ENCODE measurements around the gene CUL2. TPM values are rescaled to one million over a fixed set of nuclear protein-coding genes. Genes with fewer than 3 reads are reported as not detected.
A peak's percentile ranks its signal among the peaks of the same experiment; 100 is the strongest.

Gene CUL2
- total RNA-seq, 1 donor = 29.0 TPM

GRCh38 chr10:35027567-35027966 is 62.6 kb downstream of the CUL2 start:
- peaks cover 5% of the 10 kb centered on the region for H3K4me1 ChIP-seq (ENCODE audit: insufficient read depth, low read length)
- H2AFZ ChIP-seq (ENCODE audit: low read length) = no peak overlapping the region
- H3K79me2 ChIP-seq (ENCODE audit: insufficient read depth, low read length) = no peaks in the 10 kb centered on the region
- H3K36me3 ChIP-seq (ENCODE audit: insufficient read depth, low read length) = peaks cover 48% of the 10 kb centered on the region
- no peak overlapping the region for H3K27ac ChIP-seq (ENCODE audit: low read depth, low read length)
- H3K27me3 ChIP-seq (ENCODE audit: insufficient read depth, low read length) = no peaks in the 10 kb centered on the region
- H4K20me1 ChIP-seq (ENCODE audit: insufficient read depth, low read length) = no peaks in the 10 kb centered on the region
- TF ChIP-seq CTCF (IDR thresholded peaks at IDR 0.05; ENCODE audit: extremely low read depth, low read depth, low read length) = peak; percentile 51
- no peak for DNase-seq (ENCODE audit: insufficient read length, low spot score, missing footprints)
- H3K4me3 ChIP-seq (ENCODE audit: insufficient read depth, low read length) = no peak overlapping the region
- no peak overlapping the region for H3K4me2 ChIP-seq (ENCODE audit: insufficient read depth, low read length)
- no peaks in the 10 kb centered on the region for H3K9me3 ChIP-seq (ENCODE audit: low read depth, low read length)

- H3K4me3 ChIP-seq (ENCODE audit: insufficient read depth, low read length) = no peak overlapping the region
- peak; percentile 94 for DNase-seq (ENCODE audit: insufficient read length, low spot score, missing footprints)
- no peaks in the 10 kb centered on the region for H4K20me1 ChIP-seq (ENCODE audit: insufficient read depth, low read length)
- TF ChIP-seq CTCF (IDR thresholded peaks at IDR 0.05; ENCODE audit: extremely low read depth, low read depth, low read length) = no peak
- peaks cover 41% of the 10 kb centered on the region for H3K36me3 ChIP-seq (ENCODE audit: insufficient read depth, low read length)
- no peaks in the 10 kb centered on the region for H3K27me3 ChIP-seq (ENCODE audit: insufficient read depth, low read length)
- H2AFZ ChIP-seq (ENCODE audit: low read length) = no peak overlapping the region
- peaks cover 5% of the 10 kb centered on the region for H3K4me1 ChIP-seq (ENCODE audit: insufficient read depth, low read length)
- H3K4me2 ChIP-seq (ENCODE audit: insufficient read depth, low read length) = no peak overlapping the region
- H3K27ac ChIP-seq (ENCODE audit: low read depth, low read length) = peak overlapping the region; percentile 19
- no peaks in the 10 kb centered on the region for H3K79me2 ChIP-seq (ENCODE audit: insufficient read depth, low read length)
- H3K9me3 ChIP-seq (ENCODE audit: low read depth, low read length) = no peaks in the 10 kb centered on the region
These were observed 64.2 kb downstream of the CUL2 start for GRCh38 chr10:35025916-35026315.

- H3K4me1 ChIP-seq (ENCODE audit: insufficient read depth, low read length) = no peaks in the 10 kb centered on the region
These were observed 69.7 kb downstream of the CUL2 start for GRCh38 chr10:35020481-35020880.

More at GRCh38 chr10:35020481-35020880, 69.7 kb downstream of the CUL2 start:
- no peaks in the 10 kb centered on the region for H3K27me3 ChIP-seq (ENCODE audit: insufficient read depth, low read length)
- H3K27ac ChIP-seq (ENCODE audit: low read depth, low read length) = no peak overlapping the region
- no peaks in the 10 kb centered on the region for H4K20me1 ChIP-seq (ENCODE audit: insufficient read depth, low read length)
- no peak for TF ChIP-seq CTCF (IDR thresholded peaks at IDR 0.05; ENCODE audit: extremely low read depth, low read depth, low read length)
- H2AFZ ChIP-seq (ENCODE audit: low read length) = no peak overlapping the region
- no peak overlapping the region for H3K4me2 ChIP-seq (ENCODE audit: insufficient read depth, low read length)
- peaks cover 27% of the 10 kb centered on the region for H3K36me3 ChIP-seq (ENCODE audit: insufficient read depth, low read length)
- H3K79me2 ChIP-seq (ENCODE audit: insufficient read depth, low read length) = no peaks in the 10 kb centered on the region
- no peak overlapping the region for H3K4me3 ChIP-seq (ENCODE audit: insufficient read depth, low read length)
- H3K9me3 ChIP-seq (ENCODE audit: low read depth, low read length) = no peaks in the 10 kb centered on the region
- DNase-seq (ENCODE audit: insufficient read length, low spot score, missing footprints) = no peak
